ENCODE measurements around the gene AP2B1. TPM values are rescaled to one million over a fixed set of nuclear protein-coding genes. Genes with fewer than 3 reads are reported as not detected.
"Not testable (repeated sequence)": the region's sequence is repeated elsewhere in the genome, so short reads cannot be mapped to it uniquely, and the experiment has no call there.

The AP2B1 gene
- total and polyA plus RNA-seq, 4 donors: 8.7 to 55.6 (median 22.3) TPM

- no peaks in the 10 kb centered on the region for H3K27me3 ChIP-seq (ENCODE audit: control insufficient read depth in 4 of 4, insufficient read depth in 4 of 4, low read length in 3 of 4)
- no peaks in the 10 kb centered on the region for H3K9me3 ChIP-seq (ENCODE audit: control insufficient read depth in 4 of 4, low read length in 3 of 4)
- no peak overlapping the region for H3K27ac ChIP-seq (ENCODE audit: low read depth in 1 of 2, low read length in 2 of 2)
- 91% methylated on average over 5 of the region's 5 CpGs for WGBS
- no peak overlapping the region for H3K4me3 ChIP-seq (ENCODE audit: low read depth in 1 of 3, low read length in 3 of 3)
- H3K9ac ChIP-seq (ENCODE audit: low read depth in 1 of 2, low read length in 2 of 2): no peak overlapping the region
- peaks cover 0 to 2% (median 0%) of the 10 kb centered on the region in 4 donors for H3K36me3 ChIP-seq (ENCODE audit: control insufficient read depth in 4 of 4, insufficient read depth in 3 of 4, low read depth in 1 of 4, low read length in 3 of 4)
- no peak for DNase-seq (ENCODE audit: low spot score)
- TF ChIP-seq RXRA (IDR thresholded peaks at IDR 0.05): no peak
- no peaks in the 10 kb centered on the region for H3K4me1 ChIP-seq (ENCODE audit: control insufficient read depth in 4 of 4, insufficient read depth in 4 of 4, low read length in 3 of 4)
Observed at GRCh38 chr17:35701491-35701890, 114.4 kb downstream of the AP2B1 start.

GRCh38 chr17:35703308-35703707, 116.2 kb downstream of the AP2B1 start:
- not testable (repeated sequence) for H3K9me3 ChIP-seq (ENCODE audit: control insufficient read depth in 4 of 4, low read length in 3 of 4); H3K27me3 ChIP-seq (ENCODE audit: control insufficient read depth in 4 of 4, insufficient read depth in 4 of 4, low read length in 3 of 4); H3K27ac ChIP-seq (ENCODE audit: low read depth in 1 of 2, low read length in 2 of 2); DNase-seq (ENCODE audit: low spot score); H3K4me1 ChIP-seq (ENCODE audit: control insufficient read depth in 4 of 4, insufficient read depth in 4 of 4, low read length in 3 of 4); H3K4me3 ChIP-seq (ENCODE audit: low read depth in 1 of 3, low read length in 3 of 3); H3K9ac ChIP-seq (ENCODE audit: low read depth in 1 of 2, low read length in 2 of 2); H3K36me3 ChIP-seq (ENCODE audit: control insufficient read depth in 4 of 4, insufficient read depth in 3 of 4, low read depth in 1 of 4, low read length in 3 of 4)
- WGBS: 97% methylated on average over 2 of the region's 2 CpGs

DNA sequence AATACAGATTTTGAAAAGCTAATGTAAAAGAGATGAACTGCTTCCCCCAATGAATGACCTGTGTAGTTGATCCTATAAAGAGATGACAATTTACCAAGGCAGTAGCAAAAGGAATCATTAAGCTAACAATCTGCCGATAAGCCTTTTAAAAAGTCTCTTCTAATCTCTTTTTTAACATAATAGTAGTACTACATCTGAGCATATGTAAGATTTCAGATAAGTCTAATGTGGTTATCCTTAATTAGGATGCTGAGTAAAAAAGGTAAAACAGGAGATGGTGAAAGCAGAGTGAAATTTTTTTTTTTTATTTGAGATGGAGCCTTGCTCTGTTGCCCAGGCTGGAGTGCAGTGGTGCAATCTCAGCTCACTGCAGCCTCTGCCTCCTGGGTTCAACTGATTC, 118.1 kb downstream of the AP2B1 start:
- H3K9ac ChIP-seq (ENCODE audit: low read depth in 1 of 2, low read length in 2 of 2): no peak overlapping the region
- peaks cover 0 to 10% (median 5%) of the 10 kb centered on the region in 4 donors for H3K4me1 ChIP-seq (ENCODE audit: control insufficient read depth in 4 of 4, insufficient read depth in 4 of 4, low read length in 3 of 4)
- H3K9me3 ChIP-seq (ENCODE audit: control insufficient read depth in 4 of 4, low read length in 3 of 4): no peaks in the 10 kb centered on the region
- no peak overlapping the region for H3K27ac ChIP-seq (ENCODE audit: low read depth in 1 of 2, low read length in 2 of 2)
- TF ChIP-seq JUND (IDR thresholded peaks at IDR 0.05): no peak
- TF ChIP-seq NR2F2 (IDR thresholded peaks at IDR 0.05): no peak
- no peak for TF ChIP-seq YY1 (IDR thresholded peaks at IDR 0.05)
- TF ChIP-seq GABPA (IDR thresholded peaks at IDR 0.05 in 1 of 2, conservative IDR thresholded peaks at IDR 0.05 in 1 of 2): no peak
- TF ChIP-seq EGR1 (IDR thresholded peaks at IDR 0.05; ENCODE audit: low read depth in 2 of 2): no peak
- no peak for TF ChIP-seq ATF3 (IDR thresholded peaks at IDR 0.05)
- TF ChIP-seq TAF1 (conservative IDR thresholded peaks at IDR 0.05): no peak
- TF ChIP-seq, protein P1, sequence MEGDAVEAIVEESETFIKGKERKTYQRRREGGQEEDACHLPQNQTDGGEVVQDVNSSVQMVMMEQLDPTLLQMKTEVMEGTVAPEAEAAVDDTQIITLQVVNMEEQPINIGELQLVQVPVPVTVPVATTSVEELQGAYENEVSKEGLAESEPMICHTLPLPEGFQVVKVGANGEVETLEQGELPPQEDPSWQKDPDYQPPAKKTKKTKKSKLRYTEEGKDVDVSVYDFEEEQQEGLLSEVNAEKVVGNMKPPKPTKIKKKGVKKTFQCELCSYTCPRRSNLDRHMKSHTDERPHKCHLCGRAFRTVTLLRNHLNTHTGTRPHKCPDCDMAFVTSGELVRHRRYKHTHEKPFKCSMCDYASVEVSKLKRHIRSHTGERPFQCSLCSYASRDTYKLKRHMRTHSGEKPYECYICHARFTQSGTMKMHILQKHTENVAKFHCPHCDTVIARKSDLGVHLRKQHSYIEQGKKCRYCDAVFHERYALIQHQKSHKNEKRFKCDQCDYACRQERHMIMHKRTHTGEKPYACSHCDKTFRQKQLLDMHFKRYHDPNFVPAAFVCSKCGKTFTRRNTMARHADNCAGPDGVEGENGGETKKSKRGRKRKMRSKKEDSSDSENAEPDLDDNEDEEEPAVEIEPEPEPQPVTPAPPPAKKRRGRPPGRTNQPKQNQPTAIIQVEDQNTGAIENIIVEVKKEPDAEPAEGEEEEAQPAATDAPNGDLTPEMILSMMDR (IDR thresholded peaks at IDR 0.05; ENCODE audit: low read depth, low read length, missing input control): no peak
- TF ChIP-seq FOXA2 (IDR thresholded peaks at IDR 0.05): no peak
- TF ChIP-seq SP1 (IDR thresholded peaks at IDR 0.05): no peak
- TF ChIP-seq RXRA (IDR thresholded peaks at IDR 0.05): no peak
- TF ChIP-seq MAX (IDR thresholded peaks at IDR 0.05): no peak
- TF ChIP-seq HNF4A (conservative IDR thresholded peaks at IDR 0.05): no peak
- TF ChIP-seq FOXA1 (IDR thresholded peaks at IDR 0.05): no peak
- TF ChIP-seq RAD21 (IDR thresholded peaks at IDR 0.05): no peak
- TF ChIP-seq, protein P2, sequence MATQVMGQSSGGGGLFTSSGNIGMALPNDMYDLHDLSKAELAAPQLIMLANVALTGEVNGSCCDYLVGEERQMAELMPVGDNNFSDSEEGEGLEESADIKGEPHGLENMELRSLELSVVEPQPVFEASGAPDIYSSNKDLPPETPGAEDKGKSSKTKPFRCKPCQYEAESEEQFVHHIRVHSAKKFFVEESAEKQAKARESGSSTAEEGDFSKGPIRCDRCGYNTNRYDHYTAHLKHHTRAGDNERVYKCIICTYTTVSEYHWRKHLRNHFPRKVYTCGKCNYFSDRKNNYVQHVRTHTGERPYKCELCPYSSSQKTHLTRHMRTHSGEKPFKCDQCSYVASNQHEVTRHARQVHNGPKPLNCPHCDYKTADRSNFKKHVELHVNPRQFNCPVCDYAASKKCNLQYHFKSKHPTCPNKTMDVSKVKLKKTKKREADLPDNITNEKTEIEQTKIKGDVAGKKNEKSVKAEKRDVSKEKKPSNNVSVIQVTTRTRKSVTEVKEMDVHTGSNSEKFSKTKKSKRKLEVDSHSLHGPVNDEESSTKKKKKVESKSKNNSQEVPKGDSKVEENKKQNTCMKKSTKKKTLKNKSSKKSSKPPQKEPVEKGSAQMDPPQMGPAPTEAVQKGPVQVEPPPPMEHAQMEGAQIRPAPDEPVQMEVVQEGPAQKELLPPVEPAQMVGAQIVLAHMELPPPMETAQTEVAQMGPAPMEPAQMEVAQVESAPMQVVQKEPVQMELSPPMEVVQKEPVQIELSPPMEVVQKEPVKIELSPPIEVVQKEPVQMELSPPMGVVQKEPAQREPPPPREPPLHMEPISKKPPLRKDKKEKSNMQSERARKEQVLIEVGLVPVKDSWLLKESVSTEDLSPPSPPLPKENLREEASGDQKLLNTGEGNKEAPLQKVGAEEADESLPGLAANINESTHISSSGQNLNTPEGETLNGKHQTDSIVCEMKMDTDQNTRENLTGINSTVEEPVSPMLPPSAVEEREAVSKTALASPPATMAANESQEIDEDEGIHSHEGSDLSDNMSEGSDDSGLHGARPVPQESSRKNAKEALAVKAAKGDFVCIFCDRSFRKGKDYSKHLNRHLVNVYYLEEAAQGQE (IDR thresholded peaks at IDR 0.05): no peak
- TF ChIP-seq, protein P3, sequence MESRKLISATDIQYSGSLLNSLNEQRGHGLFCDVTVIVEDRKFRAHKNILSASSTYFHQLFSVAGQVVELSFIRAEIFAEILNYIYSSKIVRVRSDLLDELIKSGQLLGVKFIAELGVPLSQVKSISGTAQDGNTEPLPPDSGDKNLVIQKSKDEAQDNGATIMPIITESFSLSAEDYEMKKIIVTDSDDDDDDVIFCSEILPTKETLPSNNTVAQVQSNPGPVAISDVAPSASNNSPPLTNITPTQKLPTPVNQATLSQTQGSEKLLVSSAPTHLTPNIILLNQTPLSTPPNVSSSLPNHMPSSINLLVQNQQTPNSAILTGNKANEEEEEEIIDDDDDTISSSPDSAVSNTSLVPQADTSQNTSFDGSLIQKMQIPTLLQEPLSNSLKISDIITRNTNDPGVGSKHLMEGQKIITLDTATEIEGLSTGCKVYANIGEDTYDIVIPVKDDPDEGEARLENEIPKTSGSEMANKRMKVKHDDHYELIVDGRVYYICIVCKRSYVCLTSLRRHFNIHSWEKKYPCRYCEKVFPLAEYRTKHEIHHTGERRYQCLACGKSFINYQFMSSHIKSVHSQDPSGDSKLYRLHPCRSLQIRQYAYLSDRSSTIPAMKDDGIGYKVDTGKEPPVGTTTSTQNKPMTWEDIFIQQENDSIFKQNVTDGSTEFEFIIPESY (IDR thresholded peaks at IDR 0.05): no peak
- no peak for TF ChIP-seq HNF4G (IDR thresholded peaks at IDR 0.05)
- no peak for DNase-seq (ENCODE audit: low spot score)
- no peaks in the 10 kb centered on the region for H3K27me3 ChIP-seq (ENCODE audit: control insufficient read depth in 4 of 4, insufficient read depth in 4 of 4, low read length in 3 of 4)
- no peak overlapping the region for H3K4me3 ChIP-seq (ENCODE audit: low read depth in 1 of 3, low read length in 3 of 3)
- WGBS: 95% methylated on average over 1 of the region's 1 CpG
- peaks cover 0 to 3% (median 0%) of the 10 kb centered on the region in 4 donors for H3K36me3 ChIP-seq (ENCODE audit: control insufficient read depth in 4 of 4, insufficient read depth in 3 of 4, low read depth in 1 of 4, low read length in 3 of 4)

All from liver (tissue), 9 donors.